Heart left ventricle (tissue), 16 donors: ENCODE results near the gene PDE11A. TPM values are rescaled to one million over a fixed set of nuclear protein-coding genes. Genes with fewer than 3 reads are reported as not detected.

Source experiments
- ATAC-seq, 4 donors: fragments of 200-7000 bp; cut with Tn5 transposase; one replicate each; pipeline ENCODE4 v1.9.1; 2020 to 2022; ENCODE audit warnings: moderate library complexity in 4 of 4, mild to moderate bottlenecking in 3 of 4, moderate number of reproducible peaks in 1 of 4
- DNase-seq, 5 donors: peaks; one replicate each; pipeline ENCODE4 v3.0.0-alpha.2; 2020
- H3K27ac ChIP-seq, 12 donors: fragments of 200-600 bp; sonication (generic) in 4 of 12; one replicate each; pipeline versions ENCODE4 v1.5.0 to v1.8.0; 2016 to 2022; ENCODE audit warnings: mild to moderate bottlenecking in 2 of 12
- H3K27me3 ChIP-seq, 9 donors: fragments of 200-600 bp; sonication (generic) in 2 of 9; one replicate each; pipeline versions ENCODE4 v1.5.1 to v1.8.0; 2016 to 2022; ENCODE audit warnings: mild to moderate bottlenecking in 3 of 9
- H3K36me3 ChIP-seq, 9 donors: fragments of 200-600 bp; sonication (generic) in 2 of 9; one replicate each; pipeline versions ENCODE4 v1.5.0 to v1.8.0; 2018 to 2022; ENCODE audit warnings: mild to moderate bottlenecking in 2 of 9
- H3K4me1 ChIP-seq, 12 donors: fragments of 200-600 bp; sonication (generic) in 4 of 12; one replicate each; pipeline versions ENCODE4 v1.5.0 to v1.8.0; 2016 to 2022; ENCODE audit warnings: mild to moderate bottlenecking in 3 of 12
- H3K4me3 ChIP-seq, 12 donors: fragments of 200-600 bp; sonication (generic) in 4 of 12; one replicate each; pipeline versions ENCODE4 v1.5.0 to v1.8.0; 2017 to 2022; ENCODE audit warnings: mild to moderate bottlenecking in 9 of 12, moderate library complexity in 4 of 12
- H3K9me3 ChIP-seq, 12 donors: fragments of 200-600 bp; sonication (generic) in 4 of 12; one replicate each; pipeline versions ENCODE4 v1.5.0 to v1.8.0; 2016 to 2022; ENCODE audit warnings: mild to moderate bottlenecking in 1 of 12
- POLR2A ChIP-seq, 2 donors: fragments of 450-650 bp; IDR thresholded peaks; one replicate each; pipeline ENCODE4 v1.6.1; 2017; ENCODE audit warnings: antibody characterized with exemption in 2 of 2, mild to moderate bottlenecking in 2 of 2, moderate library complexity in 2 of 2
- WGBS, 4 donors: extraction: QIAGEN DNeasy Blood & Tissue Kit in 2 of 4; methylation state at CpG; one replicate each; pipeline versions ENCODE4 v1.1.5 to v1.1.7; 2013 to 2018; 5-methylcytosine and 5-hydroxymethylcytosine counted together
- intact Hi-C, 10 donors: fragments of 100-400 bp; cut with DNase I; formaldehyde crosslinking; loops; one replicate each; pipeline versions ENCODE4 v1.11.1 to v1.14.2; 2022
- polyA plus RNA-seq, 2 donors: library from polyadenylated mRNA; stranded (reverse); fragments of 200-250 nt; gene quantifications; one replicate each; pipeline ENCODE4 v1.2.3, GENCODE V29; 2013
- total RNA-seq, 9 donors: library from RNA; depleted of rRNA in 2 of 9; stranded (reverse); fragments of >200 nt in 2 of 9; fragmentation: NEBNext Ultra II Directional in 3 of 9; extraction: Animal tissue kit (Norgen Biotek cat#: 25700) in 3 of 9; gene quantifications; one replicate each; pipeline versions ENCODE4 v1.1.0 to v1.2.4, GENCODE V29; 2016 to 2023
- TF ChIP-seq, protein P1 (sequence below), 12 donors: fragments of 200-600 bp; sonication (generic) in 4 of 12; IDR thresholded peaks; one replicate each; pipeline versions ENCODE4 v1.5.0 to v1.8.0; 2018 to 2022; ENCODE audit warnings: antibody characterized with exemption in 12 of 12, mild to moderate bottlenecking in 5 of 12
- donor health status: ischemic (EF 13 %, LVEDD 7.1; RV severe dilation, severe dysfunction).
- donor health status: healthy with polysubstance abuse.
- donor health status: DM: no; HTN: yes; CAD: no.
- donor health status: DM: no; HTN: no; CAD: no.
- donor health status: ischemic (EF 25% LVEDD 6.9; RV normal size, moderate dysfunction).
- donor health status: ischemic (EF 25% LVEDD 5.7; RV mildly dilated, moderate dysfunction).
- donor health status: healthy.
- donor health status: DM: yes; HTN: yes; CAD: no.
- donor health status: ischemic (EF 35%, LVEDD 5.7; RV mildly dilated, moderate dysfunction).
- donor health status: nonischemic (EF 11% LVEDD 7.7; RV severe dilation, severe dysfunction).
- donor health status: DM: yes; HTN: yes; CAD: no.
- donor health status: PGD.
- donor health status: ischemic (EF 29% LVEDD 5.4; RV normal size, mild dysfunction).
- donor health status: nonischemic (EF 23%, LVEDD 6.1; RV moderate dilation, normal function).

PDE11A gene
- total and polyA plus RNA-seq, 11 donors = 0.24 to 2.9 (median 0.88) TPM

DNA sequence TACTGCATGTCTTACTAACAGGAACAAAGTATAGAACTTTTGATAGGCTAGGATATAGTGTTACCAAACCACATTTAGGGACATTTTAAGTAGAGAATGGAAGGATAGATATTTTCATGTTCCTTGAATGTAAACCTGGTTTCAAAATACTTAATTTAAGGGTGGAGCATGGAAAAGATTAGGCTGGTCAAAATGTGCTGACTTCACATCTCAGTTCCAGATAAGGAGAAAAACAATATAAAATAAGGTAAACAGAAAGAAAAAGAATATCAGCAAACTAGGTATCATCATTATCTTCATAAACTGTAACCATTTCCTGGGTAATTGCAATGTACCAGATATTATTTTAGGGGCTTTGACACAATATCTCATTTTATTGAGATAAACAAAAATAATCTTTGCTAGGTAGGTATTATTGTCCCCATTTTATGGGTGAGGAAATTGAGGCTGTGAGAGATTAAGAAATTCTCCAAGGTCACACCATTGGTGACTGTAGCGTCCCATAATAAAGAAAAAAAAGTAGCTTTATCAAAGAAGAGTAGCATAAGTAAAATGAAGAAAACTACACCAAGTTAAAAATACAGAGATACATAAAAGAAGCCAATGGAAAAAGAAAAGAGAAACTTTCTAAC lies 3.6 kb downstream of the PDE11A start:
- H3K27ac ChIP-seq = no peak overlapping the region
- H3K9me3 ChIP-seq = no peaks in the 10 kb centered on the region
- TF ChIP-seq, protein P1, sequence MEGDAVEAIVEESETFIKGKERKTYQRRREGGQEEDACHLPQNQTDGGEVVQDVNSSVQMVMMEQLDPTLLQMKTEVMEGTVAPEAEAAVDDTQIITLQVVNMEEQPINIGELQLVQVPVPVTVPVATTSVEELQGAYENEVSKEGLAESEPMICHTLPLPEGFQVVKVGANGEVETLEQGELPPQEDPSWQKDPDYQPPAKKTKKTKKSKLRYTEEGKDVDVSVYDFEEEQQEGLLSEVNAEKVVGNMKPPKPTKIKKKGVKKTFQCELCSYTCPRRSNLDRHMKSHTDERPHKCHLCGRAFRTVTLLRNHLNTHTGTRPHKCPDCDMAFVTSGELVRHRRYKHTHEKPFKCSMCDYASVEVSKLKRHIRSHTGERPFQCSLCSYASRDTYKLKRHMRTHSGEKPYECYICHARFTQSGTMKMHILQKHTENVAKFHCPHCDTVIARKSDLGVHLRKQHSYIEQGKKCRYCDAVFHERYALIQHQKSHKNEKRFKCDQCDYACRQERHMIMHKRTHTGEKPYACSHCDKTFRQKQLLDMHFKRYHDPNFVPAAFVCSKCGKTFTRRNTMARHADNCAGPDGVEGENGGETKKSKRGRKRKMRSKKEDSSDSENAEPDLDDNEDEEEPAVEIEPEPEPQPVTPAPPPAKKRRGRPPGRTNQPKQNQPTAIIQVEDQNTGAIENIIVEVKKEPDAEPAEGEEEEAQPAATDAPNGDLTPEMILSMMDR (IDR thresholded peaks at IDR 0.05) = no peak
- TF ChIP-seq POLR2A (IDR thresholded peaks at IDR 0.05) = no peak
- intact Hi-C loops = no loop called here
- ATAC-seq (no peak), DNase-seq (no peak)
- H3K36me3 ChIP-seq = no peaks in the 10 kb centered on the region
- WGBS, 4 donors = 86 to 96% (median 90%) methylated on average over 1 of the region's 1 CpG
- peaks cover 0 to 11% (median 0%) of the 10 kb centered on the region in 12 donors for H3K4me1 ChIP-seq
- peaks cover 0 to 32% (median 0%) of the 10 kb centered on the region in 9 donors for H3K27me3 ChIP-seq
- H3K4me3 ChIP-seq = no peak overlapping the region

DNA sequence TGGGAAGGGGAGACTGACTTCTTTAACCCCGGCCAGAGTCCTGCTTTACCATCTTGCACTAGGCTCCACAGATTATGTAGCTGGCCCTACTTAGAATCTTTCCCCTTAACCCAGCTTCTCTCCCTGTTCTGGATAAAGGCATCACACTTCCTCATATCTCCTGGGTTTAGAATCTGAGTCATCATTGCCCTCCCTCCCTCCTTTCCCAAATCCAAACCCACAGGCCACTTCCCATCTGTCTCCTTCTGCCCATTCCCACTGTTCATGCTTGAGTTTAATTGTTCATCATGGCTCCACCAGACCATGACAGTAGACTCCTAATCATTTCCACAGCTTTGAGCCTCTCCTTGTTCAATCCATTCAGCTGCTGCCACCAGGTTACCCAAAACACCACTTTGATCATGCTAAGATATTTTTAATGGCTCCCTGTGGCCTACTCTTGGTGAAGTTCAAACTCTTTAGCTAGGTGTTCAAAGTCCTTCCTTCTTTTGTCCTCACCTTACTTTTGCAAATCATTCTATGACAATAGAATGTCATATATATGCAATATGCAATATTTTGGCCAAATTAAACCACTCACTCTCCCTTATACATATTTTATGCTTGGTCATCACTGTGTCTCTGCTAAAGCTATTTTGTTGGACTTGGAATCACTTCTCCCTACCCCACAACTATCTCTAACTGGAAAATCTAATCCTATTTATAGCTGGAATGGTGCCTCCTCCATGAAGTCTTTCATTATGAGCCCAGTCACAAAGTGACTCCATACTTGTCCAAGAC lies 5.5 kb downstream of the PDE11A start:
- Histone ChIP-seq H3K27me3 (peaks cover 0 to 19% (median 0%) of the 10 kb centered on the region in 9 donors), H3K9me3 (no peaks in the 10 kb centered on the region), H3K4me3 (no peak overlapping the region), H3K36me3 (no peaks in the 10 kb centered on the region), H3K4me1 (peaks cover 0 to under 1% (median 0%) of the 10 kb centered on the region in 12 donors), H3K27ac (no peak overlapping the region)
- WGBS, 4 donors = 90 to 100% (median 95%) methylated on average over 1 of the region's 1 CpG
- TF ChIP-seq, protein P1 (IDR thresholded peaks at IDR 0.05) = no peak
- no peak for TF ChIP-seq POLR2A (IDR thresholded peaks at IDR 0.05)
- no peak for DNase-seq
- ATAC-seq = no peak
- intact Hi-C loops = no loop called here

DNA sequence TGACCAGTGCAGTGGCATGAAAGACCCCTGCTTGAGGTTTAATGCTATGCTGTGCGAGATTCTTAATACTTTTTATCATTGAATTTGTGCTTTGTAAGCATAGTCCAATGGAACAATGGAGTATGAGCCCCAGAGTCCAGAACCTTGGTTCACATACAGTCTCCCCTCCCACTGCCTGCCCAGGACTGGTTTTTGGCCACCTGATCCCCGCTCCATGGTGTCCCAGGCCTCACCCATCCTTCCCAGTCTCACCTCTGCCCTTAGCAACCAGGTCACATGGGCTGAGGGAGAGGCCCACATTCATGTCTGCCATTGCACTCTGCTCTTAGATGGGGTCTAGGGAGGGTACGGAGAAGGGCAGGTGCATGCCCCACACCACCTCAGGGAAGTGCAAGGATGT lies 6.3 kb downstream of the PDE11A start:
- intact Hi-C loops = no loop called here
- WGBS, 4 donors = 85 to 95% (median 87%) methylated on average over 3 of the region's 3 CpGs
- ATAC-seq = peak in 1 of 4 donors; percentile 31

DNA sequence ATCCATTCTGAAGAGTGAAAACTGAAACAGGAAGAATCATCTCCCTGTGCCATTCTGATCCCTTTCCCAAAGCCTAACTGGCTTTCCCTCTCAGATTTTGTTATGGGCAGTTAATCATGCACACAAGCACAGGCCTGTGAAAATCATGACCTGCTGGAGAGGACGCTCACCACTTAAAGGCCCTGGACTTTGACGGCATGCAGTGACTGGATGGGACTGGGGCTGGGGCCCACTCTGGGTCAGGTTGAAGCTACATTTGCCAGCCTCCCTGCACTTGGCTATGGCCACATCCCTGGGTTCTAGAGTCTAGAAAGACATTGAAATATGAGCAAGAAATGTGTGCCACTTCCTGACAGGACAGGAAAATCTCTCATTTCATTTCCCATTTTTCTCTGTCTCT lies 12.9 kb downstream of the PDE11A start:
- ATAC-seq = no peak
- Histone ChIP-seq H3K27me3 (peaks cover 0 to 5% (median 0%) of the 10 kb centered on the region in 9 donors), H3K27ac (no peak overlapping the region), H3K36me3 (no peaks in the 10 kb centered on the region), H3K9me3 (no peaks in the 10 kb centered on the region), H3K4me3 (no peak overlapping the region), H3K4me1 (no peaks in the 10 kb centered on the region)
- intact Hi-C loops = no loop called here
- no peak for TF ChIP-seq POLR2A (IDR thresholded peaks at IDR 0.05)
- TF ChIP-seq, protein P1 (IDR thresholded peaks at IDR 0.05) = no peak
- 61 to 90% (median 76%) methylated on average over 2 of the region's 2 CpGs for WGBS, 4 donors
- DNase-seq = no peak

More for the DNA sequence above, 6.3 kb downstream of the PDE11A start:
- H3K36me3 ChIP-seq = no peaks in the 10 kb centered on the region
- H3K4me3 ChIP-seq = no peak overlapping the region
- H3K9me3 ChIP-seq = no peaks in the 10 kb centered on the region
- TF ChIP-seq, protein P1 (IDR thresholded peaks at IDR 0.05) = no peak
- TF ChIP-seq POLR2A (IDR thresholded peaks at IDR 0.05) = no peak
- no peak for DNase-seq
- H3K4me1 ChIP-seq = no peaks in the 10 kb centered on the region
- peaks cover 0 to 12% (median 0%) of the 10 kb centered on the region in 9 donors for H3K27me3 ChIP-seq
- H3K27ac ChIP-seq = no peak overlapping the region
